ENCODE data around the gene DSC3.

The DSC3 gene

GRCh38 chr18:31066266-31066665, 23.7 kb upstream of the DSC3 start:
- TF ChIP-seq, protein P1, sequence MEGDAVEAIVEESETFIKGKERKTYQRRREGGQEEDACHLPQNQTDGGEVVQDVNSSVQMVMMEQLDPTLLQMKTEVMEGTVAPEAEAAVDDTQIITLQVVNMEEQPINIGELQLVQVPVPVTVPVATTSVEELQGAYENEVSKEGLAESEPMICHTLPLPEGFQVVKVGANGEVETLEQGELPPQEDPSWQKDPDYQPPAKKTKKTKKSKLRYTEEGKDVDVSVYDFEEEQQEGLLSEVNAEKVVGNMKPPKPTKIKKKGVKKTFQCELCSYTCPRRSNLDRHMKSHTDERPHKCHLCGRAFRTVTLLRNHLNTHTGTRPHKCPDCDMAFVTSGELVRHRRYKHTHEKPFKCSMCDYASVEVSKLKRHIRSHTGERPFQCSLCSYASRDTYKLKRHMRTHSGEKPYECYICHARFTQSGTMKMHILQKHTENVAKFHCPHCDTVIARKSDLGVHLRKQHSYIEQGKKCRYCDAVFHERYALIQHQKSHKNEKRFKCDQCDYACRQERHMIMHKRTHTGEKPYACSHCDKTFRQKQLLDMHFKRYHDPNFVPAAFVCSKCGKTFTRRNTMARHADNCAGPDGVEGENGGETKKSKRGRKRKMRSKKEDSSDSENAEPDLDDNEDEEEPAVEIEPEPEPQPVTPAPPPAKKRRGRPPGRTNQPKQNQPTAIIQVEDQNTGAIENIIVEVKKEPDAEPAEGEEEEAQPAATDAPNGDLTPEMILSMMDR (IDR thresholded peaks at IDR 0.05; ENCODE audit: control insufficient read depth, extremely low read depth, insufficient read depth) = no peak
- no peak for DNase-seq (ENCODE audit: low read depth)
- H3K4me3 ChIP-seq (ENCODE audit: low read depth, low read length) = no peak overlapping the region

- no peak overlapping the region for H3K4me3 ChIP-seq (ENCODE audit: low read depth, low read length)
- no peak for DNase-seq (ENCODE audit: low read depth)
- TF ChIP-seq, protein P1 (IDR thresholded peaks at IDR 0.05; ENCODE audit: control insufficient read depth, extremely low read depth, insufficient read depth) = no peak
These were observed 22.7 kb upstream of the DSC3 start for GRCh38 chr18:31065036-31065773.

DNA sequence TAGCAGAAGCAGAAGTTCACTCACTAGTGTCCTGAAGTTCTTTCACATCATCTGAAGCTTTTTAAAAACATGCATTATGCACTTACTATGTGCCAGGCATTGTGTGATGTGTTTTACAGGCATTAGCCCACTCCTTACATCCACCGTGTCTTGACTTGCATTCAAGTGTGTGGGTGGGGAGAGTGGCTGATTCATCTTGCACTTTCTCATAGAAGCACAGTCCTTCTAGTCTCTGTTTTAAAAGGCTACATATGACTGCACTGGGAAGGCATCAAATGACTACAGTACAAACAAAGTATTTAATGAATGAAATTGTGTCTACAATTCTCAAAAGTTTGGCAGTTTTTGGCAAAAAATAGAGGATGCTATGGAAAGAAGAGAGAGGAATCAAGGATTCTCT, 21.6 kb upstream of the DSC3 start:
- no peak overlapping the region for H3K4me3 ChIP-seq (ENCODE audit: low read depth, low read length)
- TF ChIP-seq, protein P1 (IDR thresholded peaks at IDR 0.05; ENCODE audit: control insufficient read depth, extremely low read depth, insufficient read depth) = no peak
- DNase-seq (ENCODE audit: low read depth) = no peak

- no peak overlapping the region for H3K4me3 ChIP-seq (ENCODE audit: low read depth, low read length)
- TF ChIP-seq, protein P1 (IDR thresholded peaks at IDR 0.05; ENCODE audit: control insufficient read depth, extremely low read depth, insufficient read depth) = no peak
- no peak for DNase-seq (ENCODE audit: low read depth)
These were observed 19.4 kb upstream of the DSC3 start for GRCh38 chr18:31061945-31062344.

- H3K4me3 ChIP-seq (ENCODE audit: low read depth, low read length) = no peak overlapping the region
- no peak for DNase-seq (ENCODE audit: low read depth)
- TF ChIP-seq, protein P1 (IDR thresholded peaks at IDR 0.05; ENCODE audit: control insufficient read depth, extremely low read depth, insufficient read depth) = no peak
These were observed 16.4 kb upstream of the DSC3 start for GRCh38 chr18:31058897-31059296.

- TF ChIP-seq, protein P1 (IDR thresholded peaks at IDR 0.05; ENCODE audit: control insufficient read depth, extremely low read depth, insufficient read depth) = no peak
- H3K4me3 ChIP-seq (ENCODE audit: low read depth, low read length) = no peak overlapping the region
- DNase-seq (ENCODE audit: low read depth) = no peak
These were observed 15.4 kb upstream of the DSC3 start for GRCh38 chr18:31057917-31058316.

- TF ChIP-seq, protein P1 (IDR thresholded peaks at IDR 0.05; ENCODE audit: control insufficient read depth, extremely low read depth, insufficient read depth) = no peak
- no peak overlapping the region for H3K4me3 ChIP-seq (ENCODE audit: low read depth, low read length)
- no peak for DNase-seq (ENCODE audit: low read depth)
These were observed 14.5 kb upstream of the DSC3 start for GRCh38 chr18:31057051-31057450.

Measured in LNCaP clone FGC (cell line).